Suprapubic skin (tissue), 4 donors: ENCODE data around the gene ZFR.
"Not testable (repeated sequence)": the region's sequence is repeated elsewhere in the genome, so short reads cannot be mapped to it uniquely, and the experiment has no call there.

Source experiments
- EP300 ChIP-seq: sonication (generic); formaldehyde crosslinking; IDR thresholded peaks from one replicate; pipeline ENCODE4 v1.6.1; 2017; ENCODE audit warnings: antibody characterized with exemption
- POLR2AphosphoS5 ChIP-seq, 3 donors: sonication (generic); formaldehyde crosslinking; IDR thresholded peaks; one replicate each; pipeline ENCODE4 v1.6.1; 2017; ENCODE audit warnings: antibody characterized with exemption in 3 of 3
- TF ChIP-seq, protein P1 (sequence below), 2 donors: fragments of 200-600 bp in 1 of 2; fragments of 450-650 bp in 1 of 2; sonication (generic) in 1 of 2; IDR thresholded peaks; one replicate each; pipeline ENCODE4 v1.5.1; 2016 to 2019; ENCODE audit warnings: antibody characterized with exemption in 2 of 2, mild to moderate bottlenecking in 1 of 2, moderate library complexity in 1 of 2

- TF ChIP-seq POLR2AphosphoS5 (IDR thresholded peaks at IDR 0.05); EP300: not testable (repeated sequence)
- TF ChIP-seq, protein P1, sequence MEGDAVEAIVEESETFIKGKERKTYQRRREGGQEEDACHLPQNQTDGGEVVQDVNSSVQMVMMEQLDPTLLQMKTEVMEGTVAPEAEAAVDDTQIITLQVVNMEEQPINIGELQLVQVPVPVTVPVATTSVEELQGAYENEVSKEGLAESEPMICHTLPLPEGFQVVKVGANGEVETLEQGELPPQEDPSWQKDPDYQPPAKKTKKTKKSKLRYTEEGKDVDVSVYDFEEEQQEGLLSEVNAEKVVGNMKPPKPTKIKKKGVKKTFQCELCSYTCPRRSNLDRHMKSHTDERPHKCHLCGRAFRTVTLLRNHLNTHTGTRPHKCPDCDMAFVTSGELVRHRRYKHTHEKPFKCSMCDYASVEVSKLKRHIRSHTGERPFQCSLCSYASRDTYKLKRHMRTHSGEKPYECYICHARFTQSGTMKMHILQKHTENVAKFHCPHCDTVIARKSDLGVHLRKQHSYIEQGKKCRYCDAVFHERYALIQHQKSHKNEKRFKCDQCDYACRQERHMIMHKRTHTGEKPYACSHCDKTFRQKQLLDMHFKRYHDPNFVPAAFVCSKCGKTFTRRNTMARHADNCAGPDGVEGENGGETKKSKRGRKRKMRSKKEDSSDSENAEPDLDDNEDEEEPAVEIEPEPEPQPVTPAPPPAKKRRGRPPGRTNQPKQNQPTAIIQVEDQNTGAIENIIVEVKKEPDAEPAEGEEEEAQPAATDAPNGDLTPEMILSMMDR (IDR thresholded peaks at IDR 0.05), result not testable (repeated sequence)
Measured at GRCh38 chr5:32398754-32399153, 45.8 kb downstream of the ZFR start.
